ENCODE results near the gene CCDC112.
"Not testable (repeated sequence)": the region's sequence is repeated elsewhere in the genome, so short reads cannot be mapped to it uniquely, and the experiment has no call there.

GRCh38 chr5:115328617-115329274, 32.3 kb upstream of the CCDC112 start:
- TF ChIP-seq, protein P1, sequence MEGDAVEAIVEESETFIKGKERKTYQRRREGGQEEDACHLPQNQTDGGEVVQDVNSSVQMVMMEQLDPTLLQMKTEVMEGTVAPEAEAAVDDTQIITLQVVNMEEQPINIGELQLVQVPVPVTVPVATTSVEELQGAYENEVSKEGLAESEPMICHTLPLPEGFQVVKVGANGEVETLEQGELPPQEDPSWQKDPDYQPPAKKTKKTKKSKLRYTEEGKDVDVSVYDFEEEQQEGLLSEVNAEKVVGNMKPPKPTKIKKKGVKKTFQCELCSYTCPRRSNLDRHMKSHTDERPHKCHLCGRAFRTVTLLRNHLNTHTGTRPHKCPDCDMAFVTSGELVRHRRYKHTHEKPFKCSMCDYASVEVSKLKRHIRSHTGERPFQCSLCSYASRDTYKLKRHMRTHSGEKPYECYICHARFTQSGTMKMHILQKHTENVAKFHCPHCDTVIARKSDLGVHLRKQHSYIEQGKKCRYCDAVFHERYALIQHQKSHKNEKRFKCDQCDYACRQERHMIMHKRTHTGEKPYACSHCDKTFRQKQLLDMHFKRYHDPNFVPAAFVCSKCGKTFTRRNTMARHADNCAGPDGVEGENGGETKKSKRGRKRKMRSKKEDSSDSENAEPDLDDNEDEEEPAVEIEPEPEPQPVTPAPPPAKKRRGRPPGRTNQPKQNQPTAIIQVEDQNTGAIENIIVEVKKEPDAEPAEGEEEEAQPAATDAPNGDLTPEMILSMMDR (IDR thresholded peaks at IDR 0.05; ENCODE audit: low read depth, low read length): not testable (repeated sequence)
- not testable (repeated sequence) for TF ChIP-seq POLR2A (IDR thresholded peaks at IDR 0.05; ENCODE audit: extremely low read depth, insufficient read length); MYC (IDR thresholded peaks at IDR 0.05; ENCODE audit: low read depth, low read length); MAX (IDR thresholded peaks at IDR 0.05; ENCODE audit: low read depth, low read length)

Data from NB4 (cell line).